Ramos (cell line): ENCODE data around the gene PIEZO1.
"Not testable (repeated sequence)": the region's sequence is repeated elsewhere in the genome, so short reads cannot be mapped to it uniquely, and the experiment has no call there.

Source experiments
- in situ Hi-C: fragments of 300-500 bp; cut with MboI; formaldehyde crosslinking; loops from one replicate; pipeline ENCODE4 v1.14.3; 2022; ENCODE audit warnings: low sequenced_read_pairs; ENCODE audit not compliant: unreplicated experiment

The PIEZO1 gene

GRCh38 chr16:88685156-88686061, 99.6 kb downstream of the PIEZO1 start:
- in situ Hi-C loops = no loop called here

DNA sequence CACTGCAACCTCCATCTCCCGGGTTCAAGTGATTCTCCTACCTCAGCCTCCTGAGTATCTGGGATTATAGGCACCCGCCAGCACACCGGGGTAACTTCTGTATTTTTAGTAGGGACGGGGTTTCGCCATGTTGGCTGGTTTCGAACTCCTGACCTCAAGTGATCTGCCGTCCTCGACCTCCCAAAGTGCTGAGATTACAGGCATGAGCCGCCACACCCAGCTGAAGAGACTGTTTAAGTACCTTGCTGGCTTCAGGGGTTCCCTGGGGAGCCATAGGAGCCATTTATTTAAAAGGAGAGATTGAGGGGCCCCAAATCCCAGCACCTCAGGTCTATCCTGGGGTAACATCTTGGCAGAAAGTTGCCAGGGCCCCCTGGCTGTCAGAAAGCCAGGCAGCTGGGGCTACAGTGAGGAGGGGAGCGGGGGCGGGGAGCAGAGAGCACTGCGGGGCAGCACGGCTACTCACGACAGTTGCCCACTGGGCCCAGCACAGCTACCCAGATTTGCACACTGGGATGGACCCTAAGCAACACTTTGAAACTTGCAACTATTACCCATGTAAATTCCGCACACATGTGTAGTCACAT, 100.4 kb downstream of the PIEZO1 start:
- in situ Hi-C loops = no loop called here

- in situ Hi-C loops = no loop called here
Measured at GRCh38 chr16:88681709-88682451, 103.1 kb downstream of the PIEZO1 start.

- in situ Hi-C loops = no loop called here
Measured at GRCh38 chr16:88681084-88681680, 103.8 kb downstream of the PIEZO1 start.

- in situ Hi-C loops = no loop called here
Measured at GRCh38 chr16:88680554-88681083, 104.4 kb downstream of the PIEZO1 start.

DNA sequence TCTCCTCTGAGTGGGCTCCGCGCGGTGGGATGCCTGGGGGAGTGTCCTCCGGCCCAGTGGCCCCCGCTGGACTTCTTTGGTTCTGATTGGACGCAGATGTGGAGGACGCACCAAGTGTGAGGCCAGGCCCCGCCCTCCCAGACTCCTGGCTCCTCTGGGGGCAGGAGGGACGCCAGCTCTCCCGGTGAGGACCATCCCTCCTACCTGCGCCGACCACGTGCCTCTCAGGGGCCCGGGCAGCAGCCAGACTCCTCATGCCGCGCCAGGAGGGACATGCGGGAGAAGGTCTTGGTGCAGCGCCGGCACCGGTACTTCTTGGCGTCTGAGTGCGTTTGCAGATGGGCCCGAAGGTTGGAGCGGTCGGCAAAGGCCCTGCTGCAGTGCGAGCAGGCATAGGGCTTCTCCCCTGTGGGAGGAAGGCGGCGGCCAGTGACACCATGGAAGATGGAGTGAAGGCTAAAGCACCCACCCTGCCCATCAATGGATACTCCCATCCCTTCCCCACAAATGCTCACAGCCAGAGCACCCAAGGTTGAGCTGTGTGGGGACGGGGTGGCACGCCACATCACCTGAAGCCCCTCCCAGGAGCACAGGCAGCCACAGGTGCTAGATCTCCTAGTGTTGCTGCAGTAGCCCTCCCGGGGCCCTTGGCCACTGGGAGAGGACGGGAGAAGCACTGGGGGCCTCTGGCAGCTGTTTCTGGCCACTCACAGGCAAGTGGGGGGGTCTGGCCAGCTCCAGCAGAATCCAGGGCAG, 106.6 kb downstream of the PIEZO1 start:
- in situ Hi-C loops = no loop called here

- in situ Hi-C loops = no loop called here
Measured at GRCh38 chr16:88677721-88678120, 107.3 kb downstream of the PIEZO1 start.

DNA sequence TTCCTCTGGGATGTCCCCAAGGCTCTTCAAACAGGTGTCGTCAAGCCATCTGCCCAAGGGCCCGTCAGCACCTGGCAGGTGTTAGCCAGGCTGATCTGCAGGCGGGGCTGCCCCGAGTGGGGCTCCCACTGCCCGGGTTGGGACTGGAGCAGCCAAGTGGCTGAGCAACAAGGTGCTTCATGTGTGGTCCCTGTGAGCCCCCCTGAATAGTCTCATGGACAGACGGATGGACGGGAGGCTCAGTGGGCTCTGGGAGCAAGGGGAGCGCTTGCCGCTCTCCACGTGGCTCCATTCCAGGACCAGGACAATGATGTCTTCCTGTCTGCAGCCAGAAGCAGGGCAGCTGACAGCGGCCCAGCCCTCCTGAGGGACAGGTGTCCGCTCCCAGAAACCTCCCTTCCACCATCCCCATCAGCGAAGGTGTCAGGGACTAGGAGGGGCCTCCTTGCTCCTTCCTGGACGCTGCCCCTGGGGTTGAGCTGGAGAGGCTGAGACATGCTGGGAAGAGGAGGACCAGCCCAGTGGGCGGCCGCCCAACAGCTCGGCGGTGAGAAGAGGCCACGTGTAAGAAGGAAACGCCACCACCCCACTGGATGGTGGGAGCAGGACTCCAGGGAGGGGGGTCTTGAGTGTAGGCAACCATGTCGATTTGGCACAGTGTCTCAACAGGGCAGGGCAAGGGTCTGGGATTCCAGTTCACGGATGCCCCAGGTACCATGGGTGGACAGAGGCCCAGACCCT, 108.3 kb downstream of the PIEZO1 start:
- in situ Hi-C loops = no loop called here

DNA sequence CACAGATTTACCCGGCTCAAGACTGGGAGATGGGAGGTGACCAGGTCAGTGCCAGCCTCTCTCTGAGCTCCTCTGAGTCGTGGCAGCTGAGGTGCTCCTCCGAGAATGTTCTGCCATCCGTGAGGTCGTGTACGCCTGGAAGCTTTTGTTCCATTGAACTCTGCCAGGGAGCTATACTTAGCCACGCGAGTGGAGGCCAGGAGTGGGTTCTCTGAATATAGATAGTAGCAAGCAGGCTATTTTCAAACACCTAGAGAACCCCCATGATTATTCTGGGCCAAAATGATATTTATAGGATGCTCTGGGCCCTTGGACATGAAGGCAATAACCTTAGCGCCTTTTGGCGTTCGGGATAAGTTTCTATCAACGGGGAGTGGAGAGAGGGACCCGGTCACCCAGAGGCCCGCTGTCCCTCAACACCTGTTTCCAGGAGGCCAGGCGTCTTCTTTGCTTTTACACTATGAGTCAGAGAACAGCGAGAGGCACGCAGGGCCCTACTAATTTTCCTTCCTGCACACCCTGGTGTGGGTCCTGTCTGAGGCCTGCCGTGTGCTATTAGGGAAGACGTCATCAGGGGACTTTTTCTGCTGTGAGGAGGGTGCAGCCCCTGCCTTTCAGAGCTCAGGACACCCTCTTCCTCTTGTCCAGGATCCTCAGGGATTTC, 111.2 kb downstream of the PIEZO1 start:
- in situ Hi-C loops = no loop called here

GRCh38 chr16:88672776-88673175, 112.2 kb downstream of the PIEZO1 start:
- in situ Hi-C loops = no loop called here

GRCh38 chr16:88671806-88672205, 113.2 kb downstream of the PIEZO1 start:
- in situ Hi-C loops = no loop called here

DNA sequence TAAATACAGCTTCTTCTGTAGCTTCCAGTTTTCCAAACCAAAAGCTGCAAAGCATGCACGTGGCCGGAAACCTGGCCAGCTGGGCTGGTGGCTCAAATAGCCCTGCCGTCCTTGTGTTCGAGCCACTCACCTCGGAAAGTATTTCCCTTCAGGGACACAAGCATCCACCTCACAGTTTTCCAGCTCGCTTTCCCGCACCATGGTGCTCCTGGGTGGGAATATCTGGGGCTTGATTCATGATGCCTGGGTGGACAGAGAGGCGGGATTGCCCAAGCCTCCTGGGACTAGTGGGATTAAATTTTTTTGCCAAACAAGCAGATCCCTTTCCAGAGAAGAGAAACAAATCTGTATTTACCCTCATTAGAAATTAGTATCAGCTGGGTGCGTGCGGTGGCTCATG, 115.0 kb downstream of the PIEZO1 start:
- in situ Hi-C loops = no loop called here

- in situ Hi-C loops = not testable (repeated sequence)
Measured at GRCh38 chr16:88669493-88669892, 115.5 kb downstream of the PIEZO1 start.

- in situ Hi-C loops = no loop called here
Measured at GRCh38 chr16:88667461-88667860, 117.6 kb downstream of the PIEZO1 start.

DNA sequence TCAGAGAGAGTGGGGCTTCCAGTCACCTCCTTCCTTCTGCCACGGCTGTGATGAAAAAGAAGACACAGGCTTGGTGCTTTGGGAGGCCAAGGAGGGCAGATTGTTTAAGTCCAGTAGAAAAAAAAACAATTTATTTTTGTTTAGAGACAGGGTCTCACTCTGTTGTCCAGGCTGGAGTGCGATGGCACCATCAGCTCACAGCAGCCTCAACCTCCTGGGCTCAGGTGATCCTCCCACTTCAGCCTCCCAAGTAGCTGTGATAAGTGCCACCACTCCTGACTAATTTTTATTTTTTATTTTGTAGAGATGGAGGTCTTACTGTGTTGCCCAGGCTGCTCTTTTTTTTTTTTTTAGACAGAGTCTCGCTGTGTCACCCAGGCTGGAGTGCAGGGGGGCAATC, 119.5 kb downstream of the PIEZO1 start:
- in situ Hi-C loops = no loop called here
